DND-41 (cell line): ENCODE results near the gene SLC18A3.

Experiments used
- ATAC-seq: fragments of 200-7000 bp; cut with Tn5 transposase; 3 replicates; pipeline ENCODE4 v1.9.1; 2021; ENCODE audit warnings: low read depth; ENCODE audit not compliant: insufficient read depth
- DNase-seq: peaks from one replicate; pipeline ENCODE4 v3.0.0-alpha.2; 2020
- H2AFZ ChIP-seq: 2 replicates; pipeline ENCODE4 v1.6.0; 2012; ENCODE audit warnings: low read depth, low read length
- H3K27ac ChIP-seq: 2 replicates; pipeline ENCODE4 v1.5.1; 2012; ENCODE audit warnings: low read length, inconsistent platforms
- H3K27me3 ChIP-seq: fragments of 200-600 bp; sonication (generic); 2 replicates; pipeline ENCODE4 v1.6.0; 2012; ENCODE audit warnings: low read length, mild to moderate bottlenecking, inconsistent platforms; ENCODE audit not compliant: insufficient read depth, poor library complexity
- H3K36me3 ChIP-seq: 2 replicates; pipeline ENCODE4 v1.5.1; 2012; ENCODE audit warnings: low read length, inconsistent platforms; ENCODE audit not compliant: insufficient read depth
- H3K4me1 ChIP-seq: 2 replicates; pipeline ENCODE4 v1.5.1; 2012; ENCODE audit warnings: mild to moderate bottlenecking, low read length; ENCODE audit not compliant: insufficient read depth
- H3K4me2 ChIP-seq: 2 replicates; pipeline ENCODE4 v1.6.0; 2012; ENCODE audit warnings: mild to moderate bottlenecking, moderate library complexity, low read length, inconsistent platforms; ENCODE audit not compliant: insufficient read depth
- H3K4me3 ChIP-seq, 2 experiments: fragments of 200-600 bp in 1 of 2; shearing (Covaris generic) in 1 of 2; 2 replicates each; pipeline ENCODE4 v1.5.1; 2012 to 2016; ENCODE audit warnings: inconsistent platforms in 2 of 2, low read length in 2 of 2, mild to moderate bottlenecking in 2 of 2, low read depth in 1 of 2, moderate library complexity in 1 of 2
- H3K79me2 ChIP-seq: 2 replicates; pipeline ENCODE4 v1.6.0; 2012; ENCODE audit warnings: low read length, inconsistent platforms; ENCODE audit not compliant: insufficient read depth
- H3K9ac ChIP-seq: 2 replicates; pipeline ENCODE4 v1.6.0; 2012; ENCODE audit warnings: low read depth, mild to moderate bottlenecking, inconsistent platforms, low read length, moderate library complexity
- H3K9me3 ChIP-seq: 2 replicates; pipeline ENCODE4 v1.5.1; 2012; ENCODE audit warnings: low read length, moderate library complexity, mild to moderate bottlenecking, inconsistent platforms; ENCODE audit not compliant: insufficient read depth, severe bottlenecking
- H4K20me1 ChIP-seq: 2 replicates; pipeline ENCODE4 v1.6.0; 2012; ENCODE audit warnings: low read length; ENCODE audit not compliant: insufficient read depth
- CTCF ChIP-seq: IDR thresholded peaks from 2 replicates; pipeline ENCODE4 v1.5.1; 2012; ENCODE audit warnings: borderline replicate concordance, low read length, moderate library complexity, mild to moderate bottlenecking; ENCODE audit not compliant: poor library complexity, severe bottlenecking; ENCODE audit errors: extremely low read depth
- EZH2 ChIP-seq: IDR thresholded peaks from 3 replicates; pipeline ENCODE4 v1.6.1; 2012; ENCODE audit warnings: borderline replicate concordance, low read depth, mild to moderate bottlenecking, moderate library complexity, low read length, inconsistent platforms; ENCODE audit not compliant: severe bottlenecking

SLC18A3 gene

GRCh38 chr10:49593564-49593875 is 16.6 kb upstream of the SLC18A3 start:
- Histone ChIP-seq H4K20me1 (no peaks in the 10 kb centered on the region), H3K9ac (no peak overlapping the region), H3K79me2 (no peaks in the 10 kb centered on the region), H3K36me3 (no peaks in the 10 kb centered on the region), H3K4me1 (no peaks in the 10 kb centered on the region), H3K4me2 (no peak overlapping the region), H3K27me3 (no peaks in the 10 kb centered on the region), H3K9me3 (no peaks in the 10 kb centered on the region), H3K4me3 (no peak overlapping the region), H3K27ac (no peak overlapping the region), H2AFZ (no peak overlapping the region)
- TF ChIP-seq CTCF (no peak), EZH2 (no peak)
- DNase-seq: no peak
- no peak for ATAC-seq

- Histone ChIP-seq H3K4me2 (no peak overlapping the region), H3K4me3 (no peak overlapping the region), H3K27ac (no peak overlapping the region), H2AFZ (no peak overlapping the region), H3K27me3 (no peaks in the 10 kb centered on the region), H3K36me3 (no peaks in the 10 kb centered on the region), H3K9me3 (no peaks in the 10 kb centered on the region), H3K9ac (no peak overlapping the region), H3K4me1 (no peaks in the 10 kb centered on the region), H3K79me2 (no peaks in the 10 kb centered on the region), H4K20me1 (no peaks in the 10 kb centered on the region)
- no peak for TF ChIP-seq CTCF
- TF ChIP-seq EZH2: no peak
- ATAC-seq (no peak), DNase-seq (no peak)
Observed at GRCh38 chr10:49593998-49594397, 16.1 kb upstream of the SLC18A3 start.

GRCh38 chr10:49594594-49594993 is 15.5 kb upstream of the SLC18A3 start:
- DNase-seq (peak; percentile 44), ATAC-seq (peak; percentile 58; the same call in 1 of the 3 replicates)
- Histone ChIP-seq H3K27ac (no peak overlapping the region), H3K4me3 (no peak overlapping the region), H3K4me1 (no peaks in the 10 kb centered on the region), H3K36me3 (no peaks in the 10 kb centered on the region), H3K9ac (no peak overlapping the region), H3K4me2 (no peak overlapping the region), H3K79me2 (no peaks in the 10 kb centered on the region), H3K9me3 (no peaks in the 10 kb centered on the region), H4K20me1 (no peaks in the 10 kb centered on the region), H2AFZ (no peak overlapping the region), H3K27me3 (no peaks in the 10 kb centered on the region)
- peak; percentile 95 for TF ChIP-seq CTCF
- TF ChIP-seq EZH2: no peak

DNA sequence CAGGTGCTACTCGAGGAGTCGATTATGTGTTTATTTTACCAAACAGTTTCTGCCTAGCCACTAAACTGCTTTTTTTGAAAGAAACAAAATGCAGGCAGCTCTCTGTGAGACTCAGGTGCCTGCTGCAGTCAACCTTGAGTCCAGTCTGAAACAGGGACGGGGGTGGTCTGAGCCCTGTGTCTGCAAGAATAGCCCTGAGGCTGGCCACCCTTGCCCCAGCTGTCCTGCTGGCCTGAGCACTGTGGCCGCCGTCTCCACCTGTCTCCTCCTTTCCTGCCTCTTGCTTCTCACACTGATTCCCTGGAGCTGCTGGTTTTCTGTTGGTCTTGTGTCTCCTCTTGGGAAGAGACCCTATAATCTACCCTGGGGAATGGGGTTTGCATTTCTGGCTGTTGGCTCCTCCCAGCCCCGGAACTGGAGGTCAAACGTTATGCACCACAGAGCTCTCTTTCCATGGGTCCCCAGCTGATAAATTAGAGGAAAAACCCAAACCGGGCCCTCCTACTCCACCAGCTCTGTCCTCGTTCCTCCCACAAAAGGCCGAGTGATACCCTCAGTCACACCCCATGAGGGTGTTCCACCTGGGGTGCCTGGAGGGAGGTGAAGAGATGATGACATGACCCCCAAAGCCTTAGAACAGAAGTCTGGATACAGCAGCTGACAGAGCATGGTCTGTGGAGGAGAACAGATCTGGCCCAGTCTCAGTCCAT is 15.0 kb upstream of the SLC18A3 start:
- Histone ChIP-seq H3K9ac (no peak overlapping the region), H3K36me3 (no peaks in the 10 kb centered on the region), H3K9me3 (no peaks in the 10 kb centered on the region), H3K4me2 (no peak overlapping the region), H3K4me3 (no peak overlapping the region), H3K27ac (no peak overlapping the region), H3K79me2 (no peaks in the 10 kb centered on the region), H2AFZ (no peak overlapping the region), H4K20me1 (no peaks in the 10 kb centered on the region), H3K4me1 (no peaks in the 10 kb centered on the region), H3K27me3 (no peaks in the 10 kb centered on the region)
- ATAC-seq (no peak), DNase-seq (no peak)
- no peak for TF ChIP-seq EZH2
- no peak for TF ChIP-seq CTCF
